GM12891 (cell line): ENCODE measurements around the gene SPINT2.

Experiments used
- POLR2AphosphoS5 ChIP-seq: IDR thresholded peaks from 2 replicates; pipeline ENCODE4 v1.6.1; 2011; ENCODE audit warnings: low read depth, low read length, control low read depth
- SPI1 ChIP-seq: IDR thresholded peaks from 2 replicates; pipeline ENCODE4 v1.6.1; 2011; ENCODE audit warnings: low read depth, low read length, control low read depth

DNA sequence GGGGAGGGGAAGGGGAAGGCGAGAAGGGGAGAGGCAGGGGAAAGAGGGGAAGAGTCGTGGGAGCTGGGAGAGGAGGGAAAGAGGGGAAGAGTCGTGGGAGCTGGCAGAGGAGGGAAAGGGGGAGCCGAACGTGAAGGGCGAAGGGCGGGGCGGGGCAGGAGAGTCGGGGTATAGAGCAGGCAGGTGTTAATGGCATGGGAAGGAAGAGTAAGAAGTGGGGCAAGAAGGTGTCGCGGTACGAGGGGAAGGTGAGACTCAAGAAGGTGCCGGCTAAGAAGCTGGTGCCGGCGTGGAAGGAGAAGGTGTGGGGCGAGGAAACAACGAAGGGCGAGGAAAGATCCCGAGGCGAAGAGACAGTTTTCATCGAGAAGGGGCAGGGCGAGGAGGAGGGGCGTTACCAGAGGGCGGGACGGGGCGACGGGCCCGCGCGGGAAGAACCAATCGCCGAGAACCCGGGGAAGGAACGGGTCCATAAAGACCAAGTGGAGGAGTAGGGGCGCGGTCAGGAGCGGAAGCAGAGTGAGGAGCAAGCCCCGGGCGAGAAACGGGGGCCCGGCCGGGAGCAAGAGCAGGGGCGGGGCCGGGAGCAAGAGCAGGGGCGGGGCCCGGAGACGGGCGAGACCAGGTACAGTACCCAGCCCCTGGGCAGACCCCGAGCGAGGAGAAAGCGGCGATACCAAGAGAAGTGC, 71.7 kb downstream of the SPINT2 start:
- TF ChIP-seq SPI1 = no peak
- no peak for TF ChIP-seq POLR2AphosphoS5
